SK-N-SH (cell line): ENCODE measurements around the gene CPEB4.

Source experiments
- CHD2 ChIP-seq: fragments of 150-350 bp; IDR thresholded peaks from 2 replicates; pipeline ENCODE4 v1.6.1; 2018; ENCODE audit warnings: low read length; ENCODE audit not compliant: partially characterized antibody
- EZH2phosphoT487 ChIP-seq: fragments of 200-600 bp; sonication (generic); IDR thresholded peaks from 2 replicates; pipeline ENCODE4 v1.6.1; 2017; ENCODE audit warnings: low read depth, mixed run types, mild to moderate bottlenecking, antibody characterized with exemption, moderate library complexity, borderline replicate concordance
- FOXM1 ChIP-seq: IDR thresholded peaks from 2 replicates; pipeline ENCODE4 v1.4.0; 2012; ENCODE audit warnings: low read depth, mild to moderate bottlenecking
- MXI1 ChIP-seq: IDR thresholded peaks from 2 replicates; pipeline ENCODE4 v1.6.1; 2012; ENCODE audit warnings: mild to moderate bottlenecking, low read depth, low read length, improper control_type of control experiment
- NRF1 ChIP-seq: IDR thresholded peaks from 2 replicates; pipeline ENCODE4 v1.6.1; 2012; ENCODE audit warnings: low read depth, mild to moderate bottlenecking, low read length
- POLR2AphosphoS5 ChIP-seq: IDR thresholded peaks from 2 replicates; pipeline ENCODE4 v1.6.1; 2012; ENCODE audit warnings: low read depth, low read length
- RAD21 ChIP-seq: IDR thresholded peaks from 2 replicates; pipeline ENCODE4 v1.6.1; 2012; ENCODE audit warnings: mild to moderate bottlenecking, low read length
- RFX5 ChIP-seq: IDR thresholded peaks from 2 replicates; pipeline ENCODE4 v1.6.1; 2012; ENCODE audit warnings: mild to moderate bottlenecking, improper control_type of control experiment, low read length
- TEAD4 ChIP-seq: IDR thresholded peaks from 2 replicates; pipeline ENCODE4 v1.4.0; 2012; ENCODE audit warnings: mild to moderate bottlenecking, borderline replicate concordance; ENCODE audit not compliant: insufficient read depth
- TF ChIP-seq, protein P1 (sequence below): IDR thresholded peaks from 2 replicates; pipeline ENCODE4; 2012
- TF ChIP-seq, protein P2 (sequence below): fragments of 200-600 bp; sonication (generic); IDR thresholded peaks from 2 replicates; pipeline ENCODE4 v1.6.1; 2017; ENCODE audit warnings: antibody characterized with exemption, mild to moderate bottlenecking, moderate library complexity
- TF ChIP-seq, protein P3 (sequence below): fragments of 150-350 bp; IDR thresholded peaks from 2 replicates; pipeline ENCODE4 v1.6.1; 2017; ENCODE audit warnings: antibody characterized with exemption, low read length, low read depth, borderline replicate concordance

DNA sequence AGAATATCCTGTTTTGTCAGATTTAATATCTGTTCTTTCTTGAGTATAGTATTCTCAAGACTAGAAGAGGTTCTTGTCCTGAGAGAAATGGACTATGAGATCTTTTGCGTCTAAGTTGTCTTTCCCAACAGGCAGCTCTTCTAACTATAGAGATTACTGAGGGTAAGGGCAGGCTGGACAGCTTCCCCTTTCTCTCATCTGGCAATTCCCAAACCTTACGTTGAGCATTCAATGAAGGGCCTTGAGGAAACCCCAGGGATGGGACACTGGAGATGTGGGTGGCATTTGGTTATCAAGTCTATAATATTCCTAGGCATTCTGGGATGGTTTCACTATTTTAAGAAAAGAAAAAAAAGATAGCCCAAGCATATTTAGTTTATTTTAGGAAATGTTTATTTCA is 72.8 kb downstream of the CPEB4 start:
- TF ChIP-seq, protein P1, sequence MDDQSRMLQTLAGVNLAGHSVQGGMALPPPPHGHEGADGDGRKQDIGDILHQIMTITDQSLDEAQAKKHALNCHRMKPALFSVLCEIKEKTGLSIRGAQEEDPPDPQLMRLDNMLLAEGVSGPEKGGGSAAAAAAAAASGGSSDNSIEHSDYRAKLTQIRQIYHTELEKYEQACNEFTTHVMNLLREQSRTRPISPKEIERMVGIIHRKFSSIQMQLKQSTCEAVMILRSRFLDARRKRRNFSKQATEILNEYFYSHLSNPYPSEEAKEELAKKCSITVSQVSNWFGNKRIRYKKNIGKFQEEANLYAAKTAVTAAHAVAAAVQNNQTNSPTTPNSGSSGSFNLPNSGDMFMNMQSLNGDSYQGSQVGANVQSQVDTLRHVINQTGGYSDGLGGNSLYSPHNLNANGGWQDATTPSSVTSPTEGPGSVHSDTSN, result no peak
- TF ChIP-seq EZH2phosphoT487 (no peak), RAD21 (no peak), TEAD4 (no peak), FOXM1 (no peak), NRF1 (no peak), RFX5 (no peak), POLR2AphosphoS5 (no peak), CHD2 (no peak), MXI1 (no peak)
- TF ChIP-seq, protein P2, sequence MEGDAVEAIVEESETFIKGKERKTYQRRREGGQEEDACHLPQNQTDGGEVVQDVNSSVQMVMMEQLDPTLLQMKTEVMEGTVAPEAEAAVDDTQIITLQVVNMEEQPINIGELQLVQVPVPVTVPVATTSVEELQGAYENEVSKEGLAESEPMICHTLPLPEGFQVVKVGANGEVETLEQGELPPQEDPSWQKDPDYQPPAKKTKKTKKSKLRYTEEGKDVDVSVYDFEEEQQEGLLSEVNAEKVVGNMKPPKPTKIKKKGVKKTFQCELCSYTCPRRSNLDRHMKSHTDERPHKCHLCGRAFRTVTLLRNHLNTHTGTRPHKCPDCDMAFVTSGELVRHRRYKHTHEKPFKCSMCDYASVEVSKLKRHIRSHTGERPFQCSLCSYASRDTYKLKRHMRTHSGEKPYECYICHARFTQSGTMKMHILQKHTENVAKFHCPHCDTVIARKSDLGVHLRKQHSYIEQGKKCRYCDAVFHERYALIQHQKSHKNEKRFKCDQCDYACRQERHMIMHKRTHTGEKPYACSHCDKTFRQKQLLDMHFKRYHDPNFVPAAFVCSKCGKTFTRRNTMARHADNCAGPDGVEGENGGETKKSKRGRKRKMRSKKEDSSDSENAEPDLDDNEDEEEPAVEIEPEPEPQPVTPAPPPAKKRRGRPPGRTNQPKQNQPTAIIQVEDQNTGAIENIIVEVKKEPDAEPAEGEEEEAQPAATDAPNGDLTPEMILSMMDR, result no peak
- TF ChIP-seq, protein P3, sequence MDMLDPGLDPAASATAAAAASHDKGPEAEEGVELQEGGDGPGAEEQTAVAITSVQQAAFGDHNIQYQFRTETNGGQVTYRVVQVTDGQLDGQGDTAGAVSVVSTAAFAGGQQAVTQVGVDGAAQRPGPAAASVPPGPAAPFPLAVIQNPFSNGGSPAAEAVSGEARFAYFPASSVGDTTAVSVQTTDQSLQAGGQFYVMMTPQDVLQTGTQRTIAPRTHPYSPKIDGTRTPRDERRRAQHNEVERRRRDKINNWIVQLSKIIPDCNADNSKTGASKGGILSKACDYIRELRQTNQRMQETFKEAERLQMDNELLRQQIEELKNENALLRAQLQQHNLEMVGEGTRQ, result no peak
